Measurements from ENCODE around the gene STEAP4.

The STEAP4 gene

GRCh38 chr7:88317422-88317821 lies 10.7 kb upstream of the STEAP4 start:
- TF ChIP-seq CTCF (IDR thresholded peaks at IDR 0.05; ENCODE audit: low read depth, low read length, missing control alignments) = no peak
- in situ Hi-C loops (cut with HindIII; ENCODE audit: low sequenced_read_pairs) = no loop called here
- DNase-seq (ENCODE audit: low read depth) = no peak
- H3K4me3 ChIP-seq (ENCODE audit: low read depth, low read length) = no peak overlapping the region

- no peak overlapping the region for H3K4me3 ChIP-seq (ENCODE audit: low read depth, low read length)
- in situ Hi-C loops (cut with HindIII; ENCODE audit: low sequenced_read_pairs) = no loop called here
- DNase-seq (ENCODE audit: low read depth) = no peak
- no peak for TF ChIP-seq CTCF (IDR thresholded peaks at IDR 0.05; ENCODE audit: low read depth, low read length, missing control alignments)
Measured at GRCh38 chr7:88316456-88316855, 9.8 kb upstream of the STEAP4 start.

GRCh38 chr7:88315522-88315921 lies 8.8 kb upstream of the STEAP4 start:
- in situ Hi-C loops (cut with HindIII; ENCODE audit: low sequenced_read_pairs) = no loop called here
- no peak for TF ChIP-seq CTCF (IDR thresholded peaks at IDR 0.05; ENCODE audit: low read depth, low read length, missing control alignments)
- no peak overlapping the region for H3K4me3 ChIP-seq (ENCODE audit: low read depth, low read length)
- DNase-seq (ENCODE audit: low read depth) = no peak

- H3K4me3 ChIP-seq (ENCODE audit: low read depth, low read length) = no peak overlapping the region
- no peak for TF ChIP-seq CTCF (IDR thresholded peaks at IDR 0.05; ENCODE audit: low read depth, low read length, missing control alignments)
- in situ Hi-C loops (cut with HindIII; ENCODE audit: low sequenced_read_pairs) = loop anchor here (5.0 kb wide), 1 partner anchor 57 kb away; no protein-coding TSS in a partner anchor
- no peak for DNase-seq (ENCODE audit: low read depth)
Measured at GRCh38 chr7:88314061-88314491, 7.4 kb upstream of the STEAP4 start.

- no peak overlapping the region for H3K4me3 ChIP-seq (ENCODE audit: low read depth, low read length)
- TF ChIP-seq CTCF (IDR thresholded peaks at IDR 0.05; ENCODE audit: low read depth, low read length, missing control alignments) = no peak
- in situ Hi-C loops (cut with HindIII; ENCODE audit: low sequenced_read_pairs) = loop anchor here (5.0 kb wide), 1 partner anchor 55 kb away; no protein-coding TSS in a partner anchor
- no peak for DNase-seq (ENCODE audit: low read depth)
Measured at GRCh38 chr7:88312061-88312663, 5.5 kb upstream of the STEAP4 start.

- in situ Hi-C loops (cut with HindIII; ENCODE audit: low sequenced_read_pairs) = loop anchor here (5.0 kb wide), 1 partner anchor 54 kb away; no protein-coding TSS in a partner anchor
- TF ChIP-seq CTCF (IDR thresholded peaks at IDR 0.05; ENCODE audit: low read depth, low read length, missing control alignments) = no peak
- no peak for DNase-seq (ENCODE audit: low read depth)
- H3K4me3 ChIP-seq (ENCODE audit: low read depth, low read length) = no peak overlapping the region
Measured at GRCh38 chr7:88311675-88312036, 5.0 kb upstream of the STEAP4 start.
